Parathyroid adenoma (tissue), 2 donors: ENCODE results near the gene RPL13.

Experiments
- H2AFZ ChIP-seq: fragments of 300-600 bp; sonication (generic); one replicate; pipeline ENCODE4 v1.7.0; 2017; ENCODE audit warnings: antibody characterized with exemption, mild to moderate bottlenecking
- H3K27ac ChIP-seq: fragments of 300-600 bp; sonication (generic); one replicate; pipeline ENCODE4 v1.7.0; 2017
- H3K27me3 ChIP-seq: fragments of 300-600 bp; sonication (generic); one replicate; pipeline ENCODE4 v1.7.0; 2017; ENCODE audit warnings: low read length; ENCODE audit not compliant: control insufficient read depth, insufficient read depth
- H3K36me3 ChIP-seq: fragments of 300-600 bp; sonication (generic); one replicate; pipeline ENCODE4 v1.7.0; 2017; ENCODE audit warnings: low read length; ENCODE audit not compliant: control insufficient read depth, insufficient read depth
- H3K4me1 ChIP-seq: fragments of 300-600 bp; sonication (generic); one replicate; pipeline ENCODE4 v1.7.0; 2017; ENCODE audit warnings: control low read depth
- H3K4me2 ChIP-seq: fragments of 300-600 bp; sonication (generic); one replicate; pipeline ENCODE4 v1.7.0; 2017; ENCODE audit warnings: low read length
- H3K4me3 ChIP-seq: fragments of 300-600 bp; sonication (generic); one replicate; pipeline ENCODE4 v1.7.0; 2017; ENCODE audit warnings: low read depth, low read length
- H3K79me2 ChIP-seq: fragments of 300-600 bp; sonication (generic); one replicate; pipeline ENCODE4 v1.7.0; 2017; ENCODE audit warnings: control low read depth
- H3K9ac ChIP-seq: fragments of 300-600 bp; sonication (generic); one replicate; pipeline ENCODE4 v1.7.0; 2017; ENCODE audit warnings: mild to moderate bottlenecking
- H3K9me3 ChIP-seq: fragments of 300-600 bp; sonication (generic); one replicate; pipeline ENCODE4 v1.7.0; 2017; ENCODE audit warnings: low read length; ENCODE audit not compliant: control insufficient read depth
- TF ChIP-seq, protein P1 (sequence below): fragments of 300-600 bp; sonication (generic); IDR thresholded peaks from one replicate; pipeline ENCODE4 v1.7.0; 2017; ENCODE audit warnings: antibody characterized with exemption, mild to moderate bottlenecking
- donor health status: primary hyperparathyroidism.

Gene RPL13

DNA sequence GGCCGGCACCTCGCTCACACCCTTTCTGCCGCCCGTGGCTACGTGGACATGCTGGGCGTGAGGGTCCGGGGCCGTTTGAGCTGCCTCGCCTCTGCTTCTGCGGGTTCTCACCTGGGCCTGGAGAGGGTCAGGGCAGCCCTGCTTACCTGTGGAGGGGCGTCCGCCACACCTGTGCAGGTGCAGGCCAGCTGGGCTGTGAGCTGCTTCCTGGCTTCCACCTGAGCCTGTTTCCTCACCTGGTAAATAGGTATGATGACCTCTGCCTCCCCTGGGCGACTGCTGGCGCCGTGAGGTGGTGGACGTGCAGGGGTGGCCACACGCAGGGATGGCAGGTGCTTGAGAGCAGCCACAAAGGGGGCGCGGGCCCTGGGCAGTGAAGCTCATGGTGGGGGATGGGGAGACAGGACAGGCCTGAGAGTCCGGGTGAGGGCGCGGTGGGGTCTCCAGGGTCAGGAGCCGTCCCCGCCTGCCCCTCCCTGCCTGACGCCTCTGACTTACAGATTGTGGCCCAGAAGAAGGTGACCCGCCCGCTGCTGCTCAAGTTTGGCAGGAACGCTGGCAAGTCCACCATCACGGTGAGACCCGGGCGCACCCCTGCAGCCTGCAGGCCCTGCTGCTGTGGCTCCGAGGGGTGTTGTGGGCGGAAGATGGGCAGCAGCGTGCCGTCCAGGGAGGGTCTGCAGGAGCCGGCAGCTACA lies 22.9 kb downstream of the RPL13 start:
- Histone ChIP-seq H3K9ac (no peak overlapping the region), H3K27ac (no peak overlapping the region), H3K36me3 (no peaks in the 10 kb centered on the region)

DNA sequence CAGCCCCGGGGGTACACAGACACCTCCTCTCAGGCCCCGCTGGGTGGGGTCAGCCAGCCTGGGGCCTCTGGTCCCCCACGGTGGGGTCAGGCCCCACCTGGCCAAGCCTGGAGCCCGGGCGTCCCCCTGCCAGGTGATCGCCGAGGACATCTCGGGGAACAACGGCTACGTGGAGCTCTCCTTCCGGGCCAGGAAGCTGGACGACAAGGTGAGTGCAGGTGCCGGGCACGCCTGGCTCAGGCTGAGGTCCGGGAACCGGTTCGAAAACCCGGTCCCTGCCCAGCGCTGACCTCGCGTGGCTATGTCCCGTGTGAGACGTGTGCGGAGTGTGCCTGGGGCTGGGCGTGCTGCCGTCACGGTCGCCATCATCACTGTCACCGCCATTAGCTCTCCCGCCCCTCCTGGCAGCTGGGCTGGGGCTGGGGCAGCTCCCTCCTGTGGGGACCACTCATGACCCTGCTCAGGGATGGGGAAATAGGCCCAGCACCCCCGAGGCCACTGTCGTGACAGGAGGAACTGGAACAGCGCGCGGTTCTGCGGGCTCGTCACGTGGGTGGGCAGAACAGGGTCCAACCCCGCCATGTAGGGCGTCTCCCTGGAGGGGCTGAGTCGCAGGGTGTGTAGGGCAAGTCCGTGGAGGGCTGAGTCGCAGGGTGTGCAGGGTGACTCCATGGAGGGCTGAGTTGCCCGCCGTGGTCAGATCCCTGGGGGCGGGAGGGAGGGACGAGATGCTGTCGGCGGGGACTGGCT lies 23.6 kb downstream of the RPL13 start:
- Histone ChIP-seq H3K4me3 (no peak overlapping the region), H2AFZ (no peak overlapping the region), H3K9ac (no peak overlapping the region), H3K79me2 (no peaks in the 10 kb centered on the region), H3K36me3 (no peaks in the 10 kb centered on the region), H3K4me1 (no peaks in the 10 kb centered on the region), H3K27me3 (no peaks in the 10 kb centered on the region), H3K27ac (no peak overlapping the region), H3K9me3 (no peaks in the 10 kb centered on the region), H3K4me2 (no peak overlapping the region)
- TF ChIP-seq, protein P1, sequence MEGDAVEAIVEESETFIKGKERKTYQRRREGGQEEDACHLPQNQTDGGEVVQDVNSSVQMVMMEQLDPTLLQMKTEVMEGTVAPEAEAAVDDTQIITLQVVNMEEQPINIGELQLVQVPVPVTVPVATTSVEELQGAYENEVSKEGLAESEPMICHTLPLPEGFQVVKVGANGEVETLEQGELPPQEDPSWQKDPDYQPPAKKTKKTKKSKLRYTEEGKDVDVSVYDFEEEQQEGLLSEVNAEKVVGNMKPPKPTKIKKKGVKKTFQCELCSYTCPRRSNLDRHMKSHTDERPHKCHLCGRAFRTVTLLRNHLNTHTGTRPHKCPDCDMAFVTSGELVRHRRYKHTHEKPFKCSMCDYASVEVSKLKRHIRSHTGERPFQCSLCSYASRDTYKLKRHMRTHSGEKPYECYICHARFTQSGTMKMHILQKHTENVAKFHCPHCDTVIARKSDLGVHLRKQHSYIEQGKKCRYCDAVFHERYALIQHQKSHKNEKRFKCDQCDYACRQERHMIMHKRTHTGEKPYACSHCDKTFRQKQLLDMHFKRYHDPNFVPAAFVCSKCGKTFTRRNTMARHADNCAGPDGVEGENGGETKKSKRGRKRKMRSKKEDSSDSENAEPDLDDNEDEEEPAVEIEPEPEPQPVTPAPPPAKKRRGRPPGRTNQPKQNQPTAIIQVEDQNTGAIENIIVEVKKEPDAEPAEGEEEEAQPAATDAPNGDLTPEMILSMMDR: no peak

More for the DNA sequence above, 22.9 kb downstream of the RPL13 start:
- no peak overlapping the region for H2AFZ ChIP-seq
- H3K27me3 ChIP-seq: no peaks in the 10 kb centered on the region
- TF ChIP-seq, protein P1: no peak
- no peaks in the 10 kb centered on the region for H3K9me3 ChIP-seq
- no peaks in the 10 kb centered on the region for H3K79me2 ChIP-seq
- no peak overlapping the region for H3K4me3 ChIP-seq
- H3K4me1 ChIP-seq: no peaks in the 10 kb centered on the region
- no peak overlapping the region for H3K4me2 ChIP-seq

DNA sequence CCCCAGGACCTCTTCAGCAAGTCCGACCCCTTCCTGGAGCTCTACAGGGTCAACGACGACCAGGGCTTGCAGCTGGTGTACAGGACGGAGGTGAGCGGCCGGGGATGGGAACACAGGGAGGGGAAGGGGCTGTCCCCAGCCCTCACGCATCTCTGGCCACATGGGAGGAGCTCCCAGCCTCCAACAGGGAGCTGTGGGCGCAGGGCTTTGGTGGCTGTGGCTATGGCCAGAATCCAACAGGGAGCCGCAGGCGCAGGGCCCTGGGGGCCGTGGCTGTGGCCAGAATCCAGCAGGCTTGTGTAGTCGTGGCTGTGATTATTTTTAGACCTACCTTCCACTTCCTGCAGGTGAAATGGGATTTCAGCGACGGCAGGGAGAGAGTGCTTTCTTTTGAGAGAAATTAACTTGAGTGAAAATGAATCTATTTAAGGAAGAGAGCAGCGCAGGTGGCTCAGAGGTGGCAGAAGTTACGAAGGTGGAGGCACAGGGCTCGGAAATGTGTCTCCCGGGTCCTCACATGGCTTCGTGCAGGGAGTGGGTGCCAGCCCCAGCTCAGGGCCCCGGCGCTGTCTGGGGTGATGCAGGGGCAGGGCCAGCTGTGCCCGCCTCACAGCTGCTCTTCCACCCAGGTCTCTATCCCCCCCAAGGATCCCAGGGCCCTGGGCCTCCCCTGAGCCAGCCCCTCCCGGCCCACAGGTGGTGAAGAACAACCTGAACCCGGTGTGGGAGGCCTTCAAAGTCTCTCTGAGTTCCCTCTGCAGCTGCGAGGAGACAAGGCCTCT lies 24.5 kb downstream of the RPL13 start:
- Histone ChIP-seq H3K36me3 (no peaks in the 10 kb centered on the region), H3K4me2 (no peak overlapping the region), H3K9me3 (no peaks in the 10 kb centered on the region), H3K4me1 (no peaks in the 10 kb centered on the region), H3K27me3 (no peaks in the 10 kb centered on the region), H3K79me2 (no peaks in the 10 kb centered on the region), H3K27ac (no peak overlapping the region), H3K9ac (no peak overlapping the region), H2AFZ (no peak overlapping the region), H3K4me3 (no peak overlapping the region)
- TF ChIP-seq, protein P1: no peak

DNA sequence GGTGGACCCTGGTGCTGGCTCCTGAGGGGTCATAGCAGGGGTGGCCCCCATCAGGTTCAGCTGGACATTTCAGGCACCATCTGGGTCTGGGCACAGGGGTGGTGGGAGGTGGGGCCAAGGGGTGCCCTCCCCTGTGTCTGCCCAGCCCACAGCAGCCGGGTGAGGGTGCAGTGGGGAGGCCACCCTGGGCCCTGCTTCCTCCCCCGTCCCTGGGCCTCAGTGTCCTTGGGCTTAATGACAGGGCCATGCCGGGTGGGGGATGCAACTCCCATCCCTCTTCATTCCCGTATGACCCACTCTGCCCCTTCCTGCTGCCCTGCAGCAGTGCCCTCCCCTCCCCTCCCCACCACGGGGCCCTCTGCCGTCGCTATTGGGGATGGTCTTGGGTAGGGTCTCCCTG lies 25.7 kb downstream of the RPL13 start:
- TF ChIP-seq, protein P1: no peak
- H3K4me1 ChIP-seq: no peaks in the 10 kb centered on the region
- no peak overlapping the region for H3K4me2 ChIP-seq
- H3K4me3 ChIP-seq: no peak overlapping the region
- H3K9me3 ChIP-seq: no peaks in the 10 kb centered on the region
- H3K27ac ChIP-seq: no peak overlapping the region
- no peak overlapping the region for H2AFZ ChIP-seq
- no peaks in the 10 kb centered on the region for H3K79me2 ChIP-seq
- no peak overlapping the region for H3K9ac ChIP-seq
- no peaks in the 10 kb centered on the region for H3K27me3 ChIP-seq
- no peaks in the 10 kb centered on the region for H3K36me3 ChIP-seq
